HCT116 (cell line): ENCODE measurements around the gene STXBP5.

Experiments
- POLR2AphosphoS5 ChIP-seq: IDR thresholded peaks from 2 replicates; pipeline ENCODE4 v1.6.1; 2011; ENCODE audit warnings: mild to moderate bottlenecking, low read depth, low read length, moderate library complexity
- ZNF274 ChIP-seq: fragments of 200-500 bp; sonication (Bioruptor generic); IDR thresholded peaks from 2 replicates; pipeline ENCODE4 v1.6.1; 2014; ENCODE audit warnings: mild to moderate bottlenecking, low read depth, low read length, inconsistent platforms
- TF ChIP-seq, protein P1 (sequence below), 3 experiments: fragments of 200-600 bp in 1 of 3; sonication (generic) in 1 of 3; IDR thresholded peaks in 2 of 3; conservative IDR thresholded peaks in 1 of 3; 2 replicates each; pipeline ENCODE4 v1.5.1; 2012 to 2017; ENCODE audit warnings: low read depth in 2 of 3, low read length in 2 of 3, antibody characterized with exemption in 1 of 3, borderline replicate concordance in 1 of 3, control low read depth in 1 of 3, mild to moderate bottlenecking in 1 of 3, mixed read lengths in 1 of 3, mixed run types in 1 of 3, moderate library complexity in 1 of 3; ENCODE audit not compliant: insufficient read depth in 1 of 3

DNA sequence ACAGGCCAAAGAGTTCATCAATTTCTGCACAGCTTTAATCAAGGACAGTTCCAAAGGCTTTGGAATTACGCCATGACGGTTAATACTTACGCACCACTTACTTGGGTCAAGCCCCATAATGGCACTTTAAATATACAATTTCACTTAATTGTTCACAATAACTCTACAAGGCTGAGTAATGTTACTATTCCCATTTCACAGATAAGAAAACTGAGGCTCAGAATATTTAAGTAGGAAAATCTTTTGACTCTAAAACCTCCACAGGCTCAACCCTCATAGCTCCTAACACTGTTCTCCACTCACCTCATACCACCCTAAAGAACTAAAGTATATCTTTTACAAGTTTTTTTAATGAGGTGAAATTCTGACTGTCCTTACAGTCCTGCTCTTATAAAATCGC is 212.4 kb downstream of the STXBP5 start:
- TF ChIP-seq, protein P1, sequence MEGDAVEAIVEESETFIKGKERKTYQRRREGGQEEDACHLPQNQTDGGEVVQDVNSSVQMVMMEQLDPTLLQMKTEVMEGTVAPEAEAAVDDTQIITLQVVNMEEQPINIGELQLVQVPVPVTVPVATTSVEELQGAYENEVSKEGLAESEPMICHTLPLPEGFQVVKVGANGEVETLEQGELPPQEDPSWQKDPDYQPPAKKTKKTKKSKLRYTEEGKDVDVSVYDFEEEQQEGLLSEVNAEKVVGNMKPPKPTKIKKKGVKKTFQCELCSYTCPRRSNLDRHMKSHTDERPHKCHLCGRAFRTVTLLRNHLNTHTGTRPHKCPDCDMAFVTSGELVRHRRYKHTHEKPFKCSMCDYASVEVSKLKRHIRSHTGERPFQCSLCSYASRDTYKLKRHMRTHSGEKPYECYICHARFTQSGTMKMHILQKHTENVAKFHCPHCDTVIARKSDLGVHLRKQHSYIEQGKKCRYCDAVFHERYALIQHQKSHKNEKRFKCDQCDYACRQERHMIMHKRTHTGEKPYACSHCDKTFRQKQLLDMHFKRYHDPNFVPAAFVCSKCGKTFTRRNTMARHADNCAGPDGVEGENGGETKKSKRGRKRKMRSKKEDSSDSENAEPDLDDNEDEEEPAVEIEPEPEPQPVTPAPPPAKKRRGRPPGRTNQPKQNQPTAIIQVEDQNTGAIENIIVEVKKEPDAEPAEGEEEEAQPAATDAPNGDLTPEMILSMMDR (IDR thresholded peaks at IDR 0.05 in 2 of 3, conservative IDR thresholded peaks at IDR 0.05 in 1 of 3; ENCODE audit: borderline replicate concordance in 1 of 3, insufficient read depth in 1 of 3, low read depth in 2 of 3, low read length in 2 of 3), result no peak
- TF ChIP-seq POLR2AphosphoS5 (no peak), ZNF274 (no peak)
